T-cell (primary cell): ENCODE data around the gene SORCS1. TPM values are rescaled to one million over a fixed set of nuclear protein-coding genes. Genes with fewer than 3 reads are reported as not detected.

Experiments
- ATAC-seq, 4 experiments: fragments of 200-7000 bp in 3 of 4; fragments of 150-1000 bp in 1 of 4; cut with Tn5 transposase; replicated peaks in 1 of 4; 1 replicate in 3 of 4; 2 replicates in 1 of 4; pipeline ENCODE4 v1.10.0; 2021; ENCODE audit warnings: moderate library complexity in 3 of 4, mild to moderate bottlenecking in 2 of 4, moderate number of reproducible peaks in 1 of 4
- CTCF ChIA-PET, 2 donors: fragments of 300-600 bp; sonication (Branson Sonifier 250); formaldehyde crosslinking; loops; one replicate each; lab custom pipeline; 2022; ENCODE audit warnings: antibody characterized with exemption in 2 of 2; lab: Charles Lee
- POLR2A ChIA-PET, 2 donors: fragments of 300-600 bp; sonication (Branson Sonifier 250); formaldehyde crosslinking; loops; one replicate each; lab custom pipeline; 2022; ENCODE audit warnings: antibody characterized with exemption in 2 of 2; lab: Charles Lee
- DNase-seq, 35 experiments: peaks; one replicate each; pipeline versions ENCODE4 v3.0.0 to v3.0.0-alpha.2; 2013 to 2023
- H3K27ac ChIP-seq: one replicate; pipeline ENCODE4 v1.5.1; 2013; ENCODE audit warnings: low read length
- H3K27me3 ChIP-seq, 2 experiments: replicated peaks in 1 of 2; 1 replicate in 1 of 2; 2 replicates in 1 of 2; pipeline versions ENCODE4 v1.6.1 to v1.7.0; 2013; ENCODE audit warnings: low read length in 1 of 2, mixed read lengths in 1 of 2; ENCODE audit not compliant: control insufficient read depth in 2 of 2, insufficient read depth in 2 of 2; ENCODE audit errors: extremely low read depth in 1 of 2
- H3K36me3 ChIP-seq, 2 donors: 1 replicate in 1 of 2; 2 replicates in 1 of 2; pipeline versions ENCODE4 v1.6.1 to v1.7.0; 2013; ENCODE audit warnings: low read length in 1 of 2; ENCODE audit not compliant: control insufficient read depth in 2 of 2, insufficient read depth in 1 of 2; ENCODE audit errors: extremely low read depth in 1 of 2
- H3K4me1 ChIP-seq, 2 experiments: 1 replicate in 1 of 2; 2 replicates in 1 of 2; pipeline versions ENCODE4 v1.6.1 to v1.7.0; 2013; ENCODE audit warnings: low read length in 2 of 2, mixed read lengths in 1 of 2; ENCODE audit not compliant: insufficient read depth in 2 of 2, control insufficient read depth in 1 of 2; ENCODE audit errors: extremely low read depth in 1 of 2
- H3K4me3 ChIP-seq, 2 donors: 1 replicate in 1 of 2; 2 replicates in 1 of 2; pipeline versions ENCODE4 v1.5.1 to v1.7.0; 2013; ENCODE audit warnings: mild to moderate bottlenecking in 2 of 2, low read length in 1 of 2, moderate library complexity in 1 of 2; ENCODE audit not compliant: control insufficient read depth in 1 of 2; ENCODE audit errors: extremely low read depth in 1 of 2
- H3K9me3 ChIP-seq: 2 replicates; pipeline ENCODE4 v1.7.0; 2013
- H3K27ac Mint-ChIP-seq, 2 donors: one replicate each; pipeline ENCODE4 v1.8.0; 2020 to 2021; ENCODE audit warnings: mild to moderate bottlenecking in 2 of 2, mixed read lengths in 2 of 2
- H3K27me3 Mint-ChIP-seq, 2 donors: one replicate each; pipeline ENCODE4 v1.8.0; 2021 to 2022; ENCODE audit warnings: mixed read lengths in 2 of 2
- H3K36me3 Mint-ChIP-seq: one replicate; pipeline ENCODE4 v1.8.0; 2021; ENCODE audit warnings: mixed read lengths
- H3K4me1 Mint-ChIP-seq, 3 donors: one replicate each; pipeline ENCODE4 v1.8.0; 2020 to 2022; ENCODE audit warnings: mixed read lengths in 3 of 3, mild to moderate bottlenecking in 1 of 3
- H3K4me3 Mint-ChIP-seq, 3 donors: one replicate each; pipeline ENCODE4 v1.8.0; 2020 to 2022; ENCODE audit warnings: mild to moderate bottlenecking in 3 of 3, mixed read lengths in 3 of 3, moderate library complexity in 3 of 3
- H3K9me3 Mint-ChIP-seq, 3 donors: one replicate each; pipeline ENCODE4 v1.8.0; 2020 to 2022; ENCODE audit warnings: mixed read lengths in 3 of 3
- WGBS: methylation state at CpG from one replicate; pipeline ENCODE4 v1.1.5; 2013; ENCODE audit warnings: missing lambda C conversion rate; ENCODE audit not compliant: insufficient coverage; 5-methylcytosine and 5-hydroxymethylcytosine counted together
- total RNA-seq, 35 experiments: library from RNA in 6 of 35; stranded (reverse) in 6 of 35; fragments of 120-200 nt in 1 of 35; gene quantifications; one replicate each; pipeline versions ENCODE4 v1.2.1 to v1.2.4 and lab custom pipeline; 2013 to 2026

SORCS1 gene
- total RNA-seq, 5 donors from 2014 or later (not counting 1 experiment from before 2014, with no cell fraction given): not detected

- POLR2A ChIA-PET: no interaction called here
- 100% methylated on average over 2 of the region's 6 CpGs for WGBS
Observed at GRCh38 chr10:107094824-107095522, 69.5 kb downstream of the SORCS1 start.

GRCh38 chr10:107092321-107092720, 72.2 kb downstream of the SORCS1 start:
- no peak for ATAC-seq
- WGBS: 60% methylated on average over 1 of the region's 1 CpG
- POLR2A ChIA-PET: no interaction called here
- H3K4me1 ChIP-seq: no peaks in the 10 kb centered on the region
- DNase-seq: no peak
- Mint-ChIP-seq H3K27me3 (no peaks in the 10 kb centered on the region), H3K4me1 (no peaks in the 10 kb centered on the region), H3K9me3 (peaks cover 13 to 23% (median 16%) of the 10 kb centered on the region in 3 donors), H3K36me3 (no peaks in the 10 kb centered on the region), H3K4me3 (no peak overlapping the region), H3K27ac (no peak overlapping the region)
- no peak overlapping the region for H3K27ac ChIP-seq
- H3K9me3 ChIP-seq: no peaks in the 10 kb centered on the region
- no peaks in the 10 kb centered on the region for H3K36me3 ChIP-seq
- CTCF ChIA-PET: no interaction called here
- no peak overlapping the region for H3K4me3 ChIP-seq
- no peaks in the 10 kb centered on the region for H3K27me3 ChIP-seq

More at GRCh38 chr10:107094824-107095522, 69.5 kb downstream of the SORCS1 start:
- peaks cover 8 to 28% (median 10%) of the 10 kb centered on the region in 3 donors for H3K9me3 Mint-ChIP-seq
- no peak for DNase-seq
- H3K27ac Mint-ChIP-seq: no peak overlapping the region
- H3K27me3 ChIP-seq: no peaks in the 10 kb centered on the region
- no peaks in the 10 kb centered on the region for H3K36me3 Mint-ChIP-seq
- no peak for ATAC-seq
- no peaks in the 10 kb centered on the region for H3K36me3 ChIP-seq
- H3K9me3 ChIP-seq: no peaks in the 10 kb centered on the region
- H3K4me1 ChIP-seq: no peaks in the 10 kb centered on the region
- H3K4me3 ChIP-seq: no peak overlapping the region
- no peaks in the 10 kb centered on the region for H3K27me3 Mint-ChIP-seq
- H3K4me1 Mint-ChIP-seq: no peaks in the 10 kb centered on the region
- CTCF ChIA-PET: no interaction called here
- no peak overlapping the region for H3K27ac ChIP-seq
- H3K4me3 Mint-ChIP-seq: no peak overlapping the region

DNA sequence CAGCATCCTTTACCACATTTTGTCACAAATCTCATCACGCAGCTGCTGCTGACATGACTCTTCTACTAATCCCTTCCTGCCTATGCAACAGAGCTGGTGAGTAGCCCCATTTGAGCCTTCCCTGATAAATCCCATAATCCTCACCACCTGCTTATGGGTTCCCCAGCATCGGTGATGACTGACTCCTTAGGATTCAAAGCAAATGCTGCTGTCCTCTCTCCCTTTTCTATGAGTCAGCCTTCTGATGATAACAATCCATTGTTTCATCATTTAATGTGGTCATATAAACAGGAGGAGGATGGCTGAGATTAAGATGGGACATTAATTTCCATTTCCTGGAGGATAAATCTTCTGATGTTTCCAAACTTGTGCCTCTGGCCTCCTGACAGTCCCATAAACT, 73.4 kb downstream of the SORCS1 start:
- DNase-seq: no peak
- no CpG with 5 or more reads among the region's 2 CpGs for WGBS

DNA sequence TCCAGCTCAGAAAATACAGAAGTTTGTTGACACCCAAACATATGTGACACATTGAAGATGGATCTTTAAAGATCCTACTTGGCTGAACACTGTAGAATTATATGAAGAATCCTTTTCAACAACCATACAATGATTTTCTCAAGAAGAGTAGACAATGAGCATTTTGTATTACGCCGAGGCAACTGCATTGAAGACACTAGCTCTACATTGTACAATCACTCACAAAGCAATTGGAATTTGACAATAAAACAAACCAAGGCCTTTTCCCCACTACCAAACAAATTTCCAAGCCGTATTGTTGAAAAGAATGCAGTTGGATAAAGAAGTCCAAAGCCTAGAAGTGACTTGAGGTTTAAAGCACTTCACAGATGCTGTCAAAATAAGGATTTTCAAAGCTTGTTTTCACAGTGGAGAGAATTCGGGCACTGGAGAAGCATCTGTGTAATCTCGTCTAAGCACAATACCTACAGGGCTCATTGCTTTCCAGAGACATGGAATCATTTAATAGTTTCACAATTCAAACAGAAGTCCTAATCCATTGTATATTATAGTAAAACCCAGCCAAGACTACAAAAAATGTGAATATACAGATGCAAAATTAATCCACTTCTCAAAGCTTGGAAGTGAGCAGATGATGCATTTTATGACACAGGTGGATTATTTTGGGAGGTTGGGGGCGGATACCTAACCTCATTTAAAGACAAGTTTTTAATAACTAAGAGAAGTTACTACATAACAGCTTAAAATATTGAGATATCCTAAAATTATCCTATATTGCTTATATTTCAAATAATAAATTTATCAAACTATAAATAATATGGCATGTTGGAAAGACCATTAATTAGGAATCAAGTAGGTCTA, 78.6 kb downstream of the SORCS1 start:
- H3K4me3 ChIP-seq: no peak overlapping the region
- ChIA-PET POLR2A (no interaction called here), CTCF (no interaction called here)
- no peaks in the 10 kb centered on the region for H3K9me3 ChIP-seq
- H3K27ac ChIP-seq: no peak overlapping the region
- Mint-ChIP-seq H3K9me3 (peaks cover 3 to 24% (median 18%) of the 10 kb centered on the region in 3 donors), H3K36me3 (no peaks in the 10 kb centered on the region), H3K27me3 (no peaks in the 10 kb centered on the region), H3K4me1 (no peaks in the 10 kb centered on the region), H3K4me3 (no peak overlapping the region), H3K27ac (no peak overlapping the region)
- no peak for DNase-seq
- no peaks in the 10 kb centered on the region for H3K27me3 ChIP-seq
- no peaks in the 10 kb centered on the region for H3K4me1 ChIP-seq
- H3K36me3 ChIP-seq: no peaks in the 10 kb centered on the region
- no peak for ATAC-seq
- 80% methylated on average over 1 of the region's 6 CpGs for WGBS

More for the DNA sequence above, 73.4 kb downstream of the SORCS1 start:
- Mint-ChIP-seq H3K4me1 (no peaks in the 10 kb centered on the region), H3K27ac (no peak overlapping the region), H3K4me3 (no peak overlapping the region), H3K9me3 (peaks cover 14 to 18% (median 18%) of the 10 kb centered on the region in 3 donors), H3K27me3 (no peaks in the 10 kb centered on the region), H3K36me3 (no peaks in the 10 kb centered on the region)
- no peaks in the 10 kb centered on the region for H3K36me3 ChIP-seq
- no peak for ATAC-seq
- H3K27me3 ChIP-seq: no peaks in the 10 kb centered on the region
- no peaks in the 10 kb centered on the region for H3K9me3 ChIP-seq
- ChIA-PET CTCF (no interaction called here), POLR2A (no interaction called here)
- no peaks in the 10 kb centered on the region for H3K4me1 ChIP-seq
- H3K4me3 ChIP-seq: no peak overlapping the region
- H3K27ac ChIP-seq: no peak overlapping the region

DNA sequence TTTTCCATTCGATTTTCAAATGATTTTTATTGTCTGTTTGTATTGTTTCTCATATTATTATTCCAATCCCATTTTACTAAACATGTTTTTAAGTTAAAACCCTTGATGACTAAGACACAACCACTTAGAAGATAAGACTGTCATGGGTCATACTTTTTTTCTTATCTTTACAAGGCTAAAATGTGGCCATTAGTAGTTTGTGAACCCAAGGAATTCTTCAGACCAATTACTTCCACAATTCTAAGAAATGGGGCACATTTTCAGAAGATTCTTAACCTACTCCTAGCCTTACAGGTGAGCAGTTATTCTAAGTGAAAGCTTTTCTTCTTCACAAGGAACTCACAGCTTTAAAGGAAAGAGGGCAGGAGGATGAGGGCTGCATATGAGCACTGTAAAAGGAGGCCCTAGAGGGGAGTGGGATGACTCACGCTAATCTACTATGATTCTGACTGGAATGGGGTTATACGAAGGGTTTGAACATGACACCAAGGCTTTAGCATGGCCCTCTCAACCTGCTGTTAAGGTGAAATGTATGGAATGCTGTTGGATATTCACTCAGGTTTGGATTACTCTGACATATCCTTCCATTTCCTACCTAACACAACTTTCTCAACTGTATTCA, 81.0 kb downstream of the SORCS1 start:
- H3K27me3 Mint-ChIP-seq: no peaks in the 10 kb centered on the region
- no peak for DNase-seq

DNA sequence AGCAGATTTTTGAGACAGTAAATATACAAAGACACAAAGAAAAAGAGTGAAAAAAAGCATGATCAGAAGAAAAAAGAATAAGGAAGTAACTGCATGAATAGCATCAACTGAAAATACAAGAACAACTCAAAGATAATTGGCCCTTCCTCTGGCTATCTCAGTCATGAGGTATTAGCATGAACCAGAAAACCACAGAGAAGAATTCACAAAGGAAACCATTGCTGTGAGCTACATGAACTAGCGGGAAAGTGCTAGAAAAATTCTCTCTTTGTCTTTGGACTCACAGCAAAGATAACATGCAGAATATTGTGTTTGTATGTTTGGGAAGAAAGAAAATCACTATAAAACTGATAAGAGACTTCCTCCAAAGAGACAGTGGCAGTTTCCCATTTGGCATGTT, 82.9 kb downstream of the SORCS1 start:
- H3K9me3 ChIP-seq: no peaks in the 10 kb centered on the region
- DNase-seq (no peak), ATAC-seq (no peak)
- POLR2A ChIA-PET: no interaction called here
- CTCF ChIA-PET: no interaction called here
- H3K27me3 ChIP-seq: no peaks in the 10 kb centered on the region
- H3K4me3 ChIP-seq: no peak overlapping the region
- H3K4me1 ChIP-seq: no peaks in the 10 kb centered on the region
- H3K36me3 ChIP-seq: no peaks in the 10 kb centered on the region
- Mint-ChIP-seq H3K4me3 (no peak overlapping the region), H3K36me3 (no peaks in the 10 kb centered on the region), H3K4me1 (no peaks in the 10 kb centered on the region), H3K27ac (no peak overlapping the region), H3K9me3 (peaks cover 0 to 12% (median 7%) of the 10 kb centered on the region in 3 donors), H3K27me3 (no peaks in the 10 kb centered on the region)
- WGBS: no CpG with 5 or more reads among the region's 1 CpG
- H3K27ac ChIP-seq: no peak overlapping the region

More for the DNA sequence above, 81.0 kb downstream of the SORCS1 start:
- H3K36me3 Mint-ChIP-seq: no peaks in the 10 kb centered on the region
- H3K9me3 Mint-ChIP-seq: peaks cover 0 to 23% (median 13%) of the 10 kb centered on the region in 3 donors
- H3K27ac Mint-ChIP-seq: no peak overlapping the region
- CTCF ChIA-PET: interaction anchor here in 1 of 2 donors (0.7 kb wide), 1 partner anchor 26 kb away, joined by 4 read pairs; no protein-coding TSS in a partner anchor
- WGBS: no CpG with 5 or more reads among the region's 3 CpGs
- H3K4me1 ChIP-seq: no peaks in the 10 kb centered on the region
- POLR2A ChIA-PET: no interaction called here
- H3K9me3 ChIP-seq: no peaks in the 10 kb centered on the region
- no peak overlapping the region for H3K4me3 ChIP-seq
- H3K4me1 Mint-ChIP-seq: no peaks in the 10 kb centered on the region
- no peaks in the 10 kb centered on the region for H3K27me3 ChIP-seq
- H3K27ac ChIP-seq: no peak overlapping the region
- H3K4me3 Mint-ChIP-seq: no peak overlapping the region
- no peaks in the 10 kb centered on the region for H3K36me3 ChIP-seq
- ATAC-seq: no peak
